ENCODE measurements around the gene KDSR. TPM values are rescaled to one million over a fixed set of nuclear protein-coding genes. Genes with fewer than 3 reads are reported as not detected.

Gene KDSR
- polyA plus RNA-seq, 1 donor from 2014 or later = 14.7 TPM

GRCh38 chr18:63288311-63288710 is 78.7 kb downstream of the KDSR start:
- H3K27me3 ChIP-seq (ENCODE audit: insufficient read depth, low read depth, low read length) = no peaks in the 10 kb centered on the region
- H3K9me2 ChIP-seq (ENCODE audit: insufficient read depth, low read length) = no peaks in the 10 kb centered on the region
- H3K27ac ChIP-seq (ENCODE audit: low read length) = no peak overlapping the region
- TF ChIP-seq, protein P1, sequence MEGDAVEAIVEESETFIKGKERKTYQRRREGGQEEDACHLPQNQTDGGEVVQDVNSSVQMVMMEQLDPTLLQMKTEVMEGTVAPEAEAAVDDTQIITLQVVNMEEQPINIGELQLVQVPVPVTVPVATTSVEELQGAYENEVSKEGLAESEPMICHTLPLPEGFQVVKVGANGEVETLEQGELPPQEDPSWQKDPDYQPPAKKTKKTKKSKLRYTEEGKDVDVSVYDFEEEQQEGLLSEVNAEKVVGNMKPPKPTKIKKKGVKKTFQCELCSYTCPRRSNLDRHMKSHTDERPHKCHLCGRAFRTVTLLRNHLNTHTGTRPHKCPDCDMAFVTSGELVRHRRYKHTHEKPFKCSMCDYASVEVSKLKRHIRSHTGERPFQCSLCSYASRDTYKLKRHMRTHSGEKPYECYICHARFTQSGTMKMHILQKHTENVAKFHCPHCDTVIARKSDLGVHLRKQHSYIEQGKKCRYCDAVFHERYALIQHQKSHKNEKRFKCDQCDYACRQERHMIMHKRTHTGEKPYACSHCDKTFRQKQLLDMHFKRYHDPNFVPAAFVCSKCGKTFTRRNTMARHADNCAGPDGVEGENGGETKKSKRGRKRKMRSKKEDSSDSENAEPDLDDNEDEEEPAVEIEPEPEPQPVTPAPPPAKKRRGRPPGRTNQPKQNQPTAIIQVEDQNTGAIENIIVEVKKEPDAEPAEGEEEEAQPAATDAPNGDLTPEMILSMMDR (IDR thresholded peaks at IDR 0.05; ENCODE audit: poor library complexity, severe bottlenecking) = no peak
- TF ChIP-seq TAF1 (IDR thresholded peaks at IDR 0.05; ENCODE audit: low read depth) (no peak), MXI1 (conservative IDR thresholded peaks at IDR 0.05; ENCODE audit: poor library complexity, severe bottlenecking) (no peak), RAD21 (conservative IDR thresholded peaks at IDR 0.05) (no peak), EP300 (conservative IDR thresholded peaks at IDR 0.05; ENCODE audit: poor library complexity, severe bottlenecking) (no peak), EZH2 (IDR thresholded peaks at IDR 0.05; ENCODE audit: borderline replicate concordance, insufficient read depth, low read length, poor library complexity, severe bottlenecking) (no peak), POLR2AphosphoS5 (IDR thresholded peaks at IDR 0.05) (no peak), SMC3 (conservative IDR thresholded peaks at IDR 0.05; ENCODE audit: poor library complexity) (no peak), REST (IDR thresholded peaks at IDR 0.05; ENCODE audit: borderline replicate concordance) (no peak)
- no peaks in the 10 kb centered on the region for H3K36me3 ChIP-seq (ENCODE audit: insufficient read depth, low read length)
- no peaks in the 10 kb centered on the region for H3K9me3 ChIP-seq (ENCODE audit: low read length)
- no peaks in the 10 kb centered on the region for H4K20me1 ChIP-seq (ENCODE audit: insufficient read depth)
- H3K4me3 ChIP-seq (ENCODE audit: low read length) = no peak overlapping the region
- no peak overlapping the region for H2AFZ ChIP-seq (ENCODE audit: low read depth, low read length)
- H3K4me2 ChIP-seq (ENCODE audit: low read length) = no peak overlapping the region
- H3K79me2 ChIP-seq (replicated peaks; ENCODE audit: insufficient read depth, low read length) = no peaks in the 10 kb centered on the region
- H3K9ac ChIP-seq (ENCODE audit: low read length) = no peak overlapping the region
- H3F3A ChIP-seq (ENCODE audit: insufficient read depth, low read length, poor library complexity, severe bottlenecking) = no peaks in the 10 kb centered on the region

DNA sequence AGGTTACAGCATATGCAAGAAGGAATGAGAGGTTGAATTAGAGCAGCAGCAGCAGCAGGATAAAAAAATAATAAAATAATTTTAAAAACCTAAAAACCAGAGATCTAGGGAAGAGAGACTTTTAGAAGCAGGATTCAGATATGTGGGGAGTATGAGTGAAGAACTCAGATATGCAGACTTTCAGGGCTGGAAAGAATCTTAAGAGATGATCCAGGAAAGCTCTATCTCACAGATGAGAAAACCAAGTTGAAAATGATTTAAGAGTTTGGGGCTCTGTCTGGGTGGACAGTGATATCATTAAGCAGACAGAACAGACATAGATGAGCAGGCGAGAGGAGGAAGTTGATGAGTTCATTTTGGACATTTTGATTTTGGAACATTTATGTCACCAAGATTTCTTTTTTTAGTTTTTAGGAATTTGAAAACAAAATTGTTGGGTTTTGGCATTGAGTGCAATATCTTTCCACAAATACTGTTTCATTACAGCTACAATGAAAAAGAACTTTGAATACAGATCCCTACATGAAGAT is 79.2 kb downstream of the KDSR start:
- no peaks in the 10 kb centered on the region for H3K79me2 ChIP-seq (replicated peaks; ENCODE audit: insufficient read depth, low read length)
- no peaks in the 10 kb centered on the region for H3K9me3 ChIP-seq (ENCODE audit: low read length)
- H3K4me3 ChIP-seq (ENCODE audit: low read length) = no peak overlapping the region
- H3K27me3 ChIP-seq (ENCODE audit: insufficient read depth, low read depth, low read length) = no peaks in the 10 kb centered on the region
- no peaks in the 10 kb centered on the region for H3F3A ChIP-seq (ENCODE audit: insufficient read depth, low read length, poor library complexity, severe bottlenecking)
- no peaks in the 10 kb centered on the region for H4K20me1 ChIP-seq (ENCODE audit: insufficient read depth)
- H3K4me2 ChIP-seq (ENCODE audit: low read length) = no peak overlapping the region
- no peak overlapping the region for H2AFZ ChIP-seq (ENCODE audit: low read depth, low read length)
- no peaks in the 10 kb centered on the region for H3K9me2 ChIP-seq (ENCODE audit: insufficient read depth, low read length)
- TF ChIP-seq RAD21 (conservative IDR thresholded peaks at IDR 0.05) (no peak), EP300 (conservative IDR thresholded peaks at IDR 0.05; ENCODE audit: poor library complexity, severe bottlenecking) (no peak), MXI1 (conservative IDR thresholded peaks at IDR 0.05; ENCODE audit: poor library complexity, severe bottlenecking) (no peak), EZH2 (IDR thresholded peaks at IDR 0.05; ENCODE audit: borderline replicate concordance, insufficient read depth, low read length, poor library complexity, severe bottlenecking) (no peak), POLR2AphosphoS5 (IDR thresholded peaks at IDR 0.05) (no peak), SMC3 (conservative IDR thresholded peaks at IDR 0.05; ENCODE audit: poor library complexity) (no peak), TAF1 (IDR thresholded peaks at IDR 0.05; ENCODE audit: low read depth) (no peak), REST (IDR thresholded peaks at IDR 0.05; ENCODE audit: borderline replicate concordance) (no peak)
- TF ChIP-seq, protein P1 (IDR thresholded peaks at IDR 0.05; ENCODE audit: poor library complexity, severe bottlenecking) = no peak
- no peaks in the 10 kb centered on the region for H3K36me3 ChIP-seq (ENCODE audit: insufficient read depth, low read length)
- H3K27ac ChIP-seq (ENCODE audit: low read length) = no peak overlapping the region
- H3K9ac ChIP-seq (ENCODE audit: low read length) = no peak overlapping the region
